ENCODE results near the gene ICAM1.

DNA sequence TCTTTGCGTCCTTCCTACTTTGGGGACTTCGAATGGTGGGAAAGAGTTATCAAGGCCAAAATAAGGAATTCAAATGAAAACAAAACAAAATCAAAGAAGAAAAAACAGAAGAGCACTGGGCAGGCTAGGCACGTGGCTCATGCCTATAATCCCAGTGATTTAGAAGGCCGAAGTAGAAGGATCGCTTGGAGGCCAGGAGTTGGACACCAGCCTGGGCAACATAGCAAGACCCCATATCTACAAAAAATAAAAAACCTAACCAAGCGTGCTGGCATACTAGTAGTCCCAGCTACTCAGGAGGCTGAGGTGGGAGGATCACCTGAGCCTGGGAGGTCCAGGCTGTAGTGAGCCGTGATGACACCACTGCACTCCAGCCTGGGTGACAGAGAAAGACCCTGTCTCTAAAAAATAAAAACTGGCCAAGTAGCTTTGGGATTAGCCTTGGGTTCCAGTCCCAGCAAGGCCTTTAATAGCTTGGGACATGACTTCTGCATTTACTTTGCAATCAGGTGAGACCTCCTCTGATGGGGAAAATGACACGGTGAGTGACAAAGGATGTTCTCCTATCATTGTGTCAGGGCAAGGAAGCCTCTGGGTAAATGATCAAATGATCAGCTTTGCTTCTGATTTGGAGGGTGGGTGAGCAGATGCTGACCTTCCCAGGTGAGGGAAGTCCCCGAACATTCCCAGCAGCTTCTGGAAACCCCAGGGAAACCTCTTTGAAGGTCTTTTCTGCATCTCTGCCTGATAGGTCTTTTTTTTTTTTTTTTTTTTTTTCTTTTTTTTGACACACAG is 7.1 kb downstream of the ICAM1 start:
- TF ChIP-seq, protein P1, sequence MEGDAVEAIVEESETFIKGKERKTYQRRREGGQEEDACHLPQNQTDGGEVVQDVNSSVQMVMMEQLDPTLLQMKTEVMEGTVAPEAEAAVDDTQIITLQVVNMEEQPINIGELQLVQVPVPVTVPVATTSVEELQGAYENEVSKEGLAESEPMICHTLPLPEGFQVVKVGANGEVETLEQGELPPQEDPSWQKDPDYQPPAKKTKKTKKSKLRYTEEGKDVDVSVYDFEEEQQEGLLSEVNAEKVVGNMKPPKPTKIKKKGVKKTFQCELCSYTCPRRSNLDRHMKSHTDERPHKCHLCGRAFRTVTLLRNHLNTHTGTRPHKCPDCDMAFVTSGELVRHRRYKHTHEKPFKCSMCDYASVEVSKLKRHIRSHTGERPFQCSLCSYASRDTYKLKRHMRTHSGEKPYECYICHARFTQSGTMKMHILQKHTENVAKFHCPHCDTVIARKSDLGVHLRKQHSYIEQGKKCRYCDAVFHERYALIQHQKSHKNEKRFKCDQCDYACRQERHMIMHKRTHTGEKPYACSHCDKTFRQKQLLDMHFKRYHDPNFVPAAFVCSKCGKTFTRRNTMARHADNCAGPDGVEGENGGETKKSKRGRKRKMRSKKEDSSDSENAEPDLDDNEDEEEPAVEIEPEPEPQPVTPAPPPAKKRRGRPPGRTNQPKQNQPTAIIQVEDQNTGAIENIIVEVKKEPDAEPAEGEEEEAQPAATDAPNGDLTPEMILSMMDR (IDR thresholded peaks at IDR 0.05), result no peak
- TF ChIP-seq EZH2 (IDR thresholded peaks at IDR 0.05) (no peak), EZH2phosphoT487 (IDR thresholded peaks at IDR 0.05) (no peak)

Measured in neural progenitor cell (in vitro differentiated cells).